WTC11 (cell line): ENCODE data around the gene IL10.
A peak's percentile ranks its signal among the peaks of the same experiment; 100 is the strongest.

ENCODE experiments used
- CTCF ChIP-seq: fragments of 200-600 bp; IDR thresholded peaks from 2 replicates; pipeline ENCODE4 v1.8.0; 2022; ENCODE audit warnings: antibody characterized with exemption
- E2F4 ChIP-seq: sonication (generic); formaldehyde crosslinking; IDR thresholded peaks from 2 replicates; pipeline ENCODE4 v1.8.1; 2022; ENCODE audit warnings: low read depth, mild to moderate bottlenecking, moderate library complexity, missing genetic modification reagents, borderline replicate concordance
- ELF4 ChIP-seq: sonication (generic); formaldehyde crosslinking; IDR thresholded peaks from 2 replicates; pipeline ENCODE4 v1.8.1; 2022; ENCODE audit warnings: low read depth, mild to moderate bottlenecking, moderate library complexity, missing genetic modification reagents
- MXD4 ChIP-seq: fragments of 250-450 bp; sonication (Bioruptor Pico); IDR thresholded peaks from 2 replicates; pipeline ENCODE4 v1.8.0; 2021; ENCODE audit warnings: mild to moderate bottlenecking, moderate library complexity, borderline replicate concordance
- MYBL2 ChIP-seq: sonication (generic); formaldehyde crosslinking; IDR thresholded peaks from 2 replicates; pipeline ENCODE4 v1.8.1; 2023; ENCODE audit warnings: mild to moderate bottlenecking, moderate library complexity, missing genetic modification reagents
- NR2C2 ChIP-seq: sonication (generic); formaldehyde crosslinking; IDR thresholded peaks from 2 replicates; pipeline ENCODE4 v1.8.0; 2022; ENCODE audit warnings: mild to moderate bottlenecking, missing genetic modification reagents
- USF1 ChIP-seq: sonication (generic); formaldehyde crosslinking; IDR thresholded peaks from 2 replicates; pipeline ENCODE4 v1.8.0; 2022; ENCODE audit warnings: mild to moderate bottlenecking, missing genetic modification reagents
- ZNF423 ChIP-seq: fragments of 250-450 bp; sonication (Bioruptor Pico); IDR thresholded peaks from 2 replicates; pipeline ENCODE4 v2.1.2; 2022; ENCODE audit warnings: mild to moderate bottlenecking, moderate library complexity
- TF ChIP-seq, protein P1 (sequence below): sonication (generic); formaldehyde crosslinking; IDR thresholded peaks from 2 replicates; pipeline ENCODE4 v1.8.1; 2023; ENCODE audit warnings: mild to moderate bottlenecking, missing genetic modification reagents, moderate library complexity
- TF ChIP-seq, protein P2 (sequence below): sonication (generic); formaldehyde crosslinking; IDR thresholded peaks from 2 replicates; pipeline ENCODE4 v1.8.0; 2022; ENCODE audit warnings: mild to moderate bottlenecking, missing genetic modification reagents
- TF ChIP-seq, protein P3 (sequence below): sonication (generic); formaldehyde crosslinking; IDR thresholded peaks from 2 replicates; pipeline ENCODE4 v1.8.1; 2023; ENCODE audit warnings: mild to moderate bottlenecking, missing genetic modification reagents, moderate library complexity

GRCh38 chr1:206725109-206725963 is 47.0 kb downstream of the IL10 start:
- TF ChIP-seq CTCF = peak; percentile 46; the same call in 1 of the 2 replicates
- no peak for TF ChIP-seq E2F4 (CRISPR knock-in tag)
- TF ChIP-seq, protein P1, sequence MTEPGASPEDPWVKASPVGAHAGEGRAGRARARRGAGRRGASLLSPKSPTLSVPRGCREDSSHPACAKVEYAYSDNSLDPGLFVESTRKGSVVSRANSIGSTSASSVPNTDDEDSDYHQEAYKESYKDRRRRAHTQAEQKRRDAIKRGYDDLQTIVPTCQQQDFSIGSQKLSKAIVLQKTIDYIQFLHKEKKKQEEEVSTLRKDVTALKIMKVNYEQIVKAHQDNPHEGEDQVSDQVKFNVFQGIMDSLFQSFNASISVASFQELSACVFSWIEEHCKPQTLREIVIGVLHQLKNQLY = no peak
- TF ChIP-seq MXD4 (CRISPR knock-in tag) = no peak
- TF ChIP-seq USF1 (CRISPR knock-in tag) = no peak
- TF ChIP-seq MYBL2 (CRISPR knock-in tag) = no peak
- TF ChIP-seq, protein P2, sequence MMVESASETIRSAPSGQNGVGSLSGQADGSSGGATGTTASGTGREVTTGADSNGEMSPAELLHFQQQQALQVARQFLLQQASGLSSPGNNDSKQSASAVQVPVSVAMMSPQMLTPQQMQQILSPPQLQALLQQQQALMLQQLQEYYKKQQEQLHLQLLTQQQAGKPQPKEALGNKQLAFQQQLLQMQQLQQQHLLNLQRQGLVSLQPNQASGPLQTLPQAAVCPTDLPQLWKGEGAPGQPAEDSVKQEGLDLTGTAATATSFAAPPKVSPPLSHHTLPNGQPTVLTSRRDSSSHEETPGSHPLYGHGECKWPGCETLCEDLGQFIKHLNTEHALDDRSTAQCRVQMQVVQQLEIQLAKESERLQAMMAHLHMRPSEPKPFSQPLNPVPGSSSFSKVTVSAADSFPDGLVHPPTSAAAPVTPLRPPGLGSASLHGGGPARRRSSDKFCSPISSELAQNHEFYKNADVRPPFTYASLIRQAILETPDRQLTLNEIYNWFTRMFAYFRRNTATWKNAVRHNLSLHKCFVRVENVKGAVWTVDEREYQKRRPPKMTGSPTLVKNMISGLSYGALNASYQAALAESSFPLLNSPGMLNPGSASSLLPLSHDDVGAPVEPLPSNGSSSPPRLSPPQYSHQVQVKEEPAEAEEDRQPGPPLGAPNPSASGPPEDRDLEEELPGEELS = no peak
- TF ChIP-seq ZNF423 (CRISPR knock-in tag) = no peak
- TF ChIP-seq, protein P3, sequence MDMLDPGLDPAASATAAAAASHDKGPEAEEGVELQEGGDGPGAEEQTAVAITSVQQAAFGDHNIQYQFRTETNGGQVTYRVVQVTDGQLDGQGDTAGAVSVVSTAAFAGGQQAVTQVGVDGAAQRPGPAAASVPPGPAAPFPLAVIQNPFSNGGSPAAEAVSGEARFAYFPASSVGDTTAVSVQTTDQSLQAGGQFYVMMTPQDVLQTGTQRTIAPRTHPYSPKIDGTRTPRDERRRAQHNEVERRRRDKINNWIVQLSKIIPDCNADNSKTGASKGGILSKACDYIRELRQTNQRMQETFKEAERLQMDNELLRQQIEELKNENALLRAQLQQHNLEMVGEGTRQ (CRISPR knock-in tag) = no peak
- no peak for TF ChIP-seq ELF4 (CRISPR knock-in tag)
- no peak for TF ChIP-seq NR2C2 (CRISPR knock-in tag)
